DMS53 (cell line): ENCODE results near the gene LRRFIP1.
"Not testable (repeated sequence)": the region's sequence is repeated elsewhere in the genome, so short reads cannot be mapped to it uniquely, and the experiment has no call there.

Experiments used
- DNase-seq: peaks from one replicate; lab custom pipeline; 2025; lab: John Stamatoyannopoulos, UW

LRRFIP1 gene

DNA sequence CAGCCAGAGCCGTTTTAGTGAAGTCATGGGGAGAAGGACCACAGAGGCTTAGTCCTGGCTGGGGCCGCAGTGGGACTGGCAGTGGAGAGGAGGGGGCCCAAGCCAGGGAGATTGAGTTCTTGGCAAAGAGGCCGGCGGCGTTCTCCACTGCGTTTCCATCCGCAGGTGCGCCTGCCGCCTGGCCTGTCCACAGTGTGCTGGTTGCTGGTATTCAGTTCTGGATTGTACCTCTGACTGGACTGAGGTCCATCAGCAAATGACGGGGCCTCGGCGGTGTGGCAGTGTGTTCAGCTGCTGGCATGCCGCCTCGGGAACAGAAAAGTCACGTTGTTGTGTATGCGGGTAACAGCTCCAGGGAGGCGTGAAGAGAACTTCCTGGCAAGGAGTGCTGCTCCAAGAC lies 36.8 kb downstream of the LRRFIP1 start:
- no peak for DNase-seq

DNA sequence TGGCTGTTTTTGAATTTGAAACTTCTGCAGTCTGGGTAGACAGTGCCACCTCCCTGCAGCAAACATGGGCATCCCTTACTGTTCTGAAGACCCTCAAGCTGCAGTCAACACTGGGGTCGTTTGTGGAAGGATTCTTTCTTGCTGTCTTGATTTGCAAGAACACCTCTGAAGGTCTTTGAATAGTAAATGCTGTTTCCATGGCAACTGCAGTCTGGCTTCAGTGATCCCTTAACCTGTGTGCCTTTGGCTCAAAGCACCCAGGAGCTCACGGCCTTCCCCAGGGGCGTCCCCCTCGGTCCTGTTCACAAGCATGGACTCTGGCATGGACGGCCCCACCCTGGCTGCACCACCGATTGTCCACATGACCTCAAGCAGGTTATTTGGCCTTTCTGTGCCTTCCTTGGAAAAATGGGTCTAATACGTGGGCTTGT lies 38.3 kb downstream of the LRRFIP1 start:
- DNase-seq = peak; percentile 82

DNA sequence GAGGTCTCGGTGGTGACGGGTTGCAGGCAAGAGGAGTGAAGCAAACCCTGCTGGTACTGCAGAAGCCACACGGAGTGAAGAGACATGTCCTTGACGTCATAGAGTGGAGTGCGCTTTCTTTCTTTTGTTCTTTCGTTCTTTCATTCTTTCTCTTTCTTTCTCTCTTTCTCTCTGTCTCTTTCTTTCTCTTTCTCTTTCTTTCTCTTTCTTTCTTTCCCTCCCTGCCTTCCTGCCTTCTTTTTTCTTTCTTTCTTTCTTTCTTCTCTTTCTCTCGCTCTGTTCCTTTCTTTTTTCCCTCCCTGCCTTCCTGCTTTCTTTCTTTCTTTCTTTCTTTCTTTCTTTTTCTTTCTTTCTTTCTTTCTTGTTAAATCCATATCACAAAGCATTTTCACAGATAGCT lies 39.2 kb downstream of the LRRFIP1 start:
- DNase-seq = no peak

- not testable (repeated sequence) for DNase-seq
These were observed 39.7 kb downstream of the LRRFIP1 start for GRCh38 chr2:237667050-237667576.

GRCh38 chr2:237667893-237668292 lies 40.5 kb downstream of the LRRFIP1 start:
- DNase-seq = no peak

GRCh38 chr2:237668440-237668839 lies 41.1 kb downstream of the LRRFIP1 start:
- no peak for DNase-seq

DNA sequence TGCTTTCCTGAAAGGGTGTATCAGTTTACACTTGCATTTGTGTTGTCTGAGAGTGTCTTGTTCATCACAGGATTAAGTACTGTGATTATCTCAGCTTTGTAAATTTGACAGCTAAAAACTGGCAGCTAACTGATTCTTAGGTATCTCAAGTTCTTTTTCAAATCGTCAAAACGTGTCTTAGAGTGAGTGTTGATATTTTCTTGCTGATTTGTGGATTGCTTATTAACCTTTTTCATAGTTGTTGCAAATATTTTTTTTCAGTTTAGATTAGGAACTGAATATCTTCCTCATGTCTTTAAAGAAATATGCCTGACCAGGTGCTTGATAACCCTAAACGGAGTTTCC lies 41.9 kb downstream of the LRRFIP1 start:
- peak; percentile 86 for DNase-seq

DNA sequence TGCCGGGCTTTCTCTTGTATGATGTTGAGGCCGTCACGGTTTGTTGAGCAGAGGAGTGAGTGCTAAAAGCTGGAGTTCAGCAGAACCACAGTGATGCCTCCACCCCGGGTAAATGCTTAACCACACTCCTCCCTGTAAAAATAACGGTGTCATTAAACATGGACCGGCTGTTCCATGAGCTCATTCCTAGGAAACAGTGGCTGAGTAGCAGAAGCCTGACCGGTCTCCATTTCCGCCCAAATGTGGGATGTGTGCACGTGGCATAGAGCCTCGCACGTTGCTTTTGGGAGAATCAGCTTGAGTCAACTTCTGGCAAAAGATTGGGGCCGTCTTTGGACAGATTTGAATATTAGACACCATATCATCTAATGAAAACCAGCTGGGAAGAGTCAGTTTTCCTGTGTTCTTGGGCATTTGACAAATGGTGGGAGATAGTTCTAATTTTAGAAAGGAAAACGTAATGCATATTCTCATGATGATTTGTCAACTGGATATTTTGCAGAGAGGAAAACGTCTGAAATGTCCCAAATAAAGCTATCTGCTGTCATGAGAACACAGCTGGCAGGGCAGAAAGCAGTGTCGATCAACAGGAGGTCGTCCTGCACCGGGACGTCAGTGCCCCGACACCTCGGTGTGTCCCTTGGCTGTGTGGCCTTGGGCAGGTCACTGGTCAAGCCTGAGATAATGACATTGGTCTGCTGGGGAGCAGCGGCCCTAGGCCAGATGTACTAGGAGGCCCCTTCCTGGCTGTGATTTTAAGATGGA lies 42.4 kb downstream of the LRRFIP1 start:
- DNase-seq = peak; percentile 100

GRCh38 chr2:237670641-237671040 lies 43.3 kb downstream of the LRRFIP1 start:
- no peak for DNase-seq

DNA sequence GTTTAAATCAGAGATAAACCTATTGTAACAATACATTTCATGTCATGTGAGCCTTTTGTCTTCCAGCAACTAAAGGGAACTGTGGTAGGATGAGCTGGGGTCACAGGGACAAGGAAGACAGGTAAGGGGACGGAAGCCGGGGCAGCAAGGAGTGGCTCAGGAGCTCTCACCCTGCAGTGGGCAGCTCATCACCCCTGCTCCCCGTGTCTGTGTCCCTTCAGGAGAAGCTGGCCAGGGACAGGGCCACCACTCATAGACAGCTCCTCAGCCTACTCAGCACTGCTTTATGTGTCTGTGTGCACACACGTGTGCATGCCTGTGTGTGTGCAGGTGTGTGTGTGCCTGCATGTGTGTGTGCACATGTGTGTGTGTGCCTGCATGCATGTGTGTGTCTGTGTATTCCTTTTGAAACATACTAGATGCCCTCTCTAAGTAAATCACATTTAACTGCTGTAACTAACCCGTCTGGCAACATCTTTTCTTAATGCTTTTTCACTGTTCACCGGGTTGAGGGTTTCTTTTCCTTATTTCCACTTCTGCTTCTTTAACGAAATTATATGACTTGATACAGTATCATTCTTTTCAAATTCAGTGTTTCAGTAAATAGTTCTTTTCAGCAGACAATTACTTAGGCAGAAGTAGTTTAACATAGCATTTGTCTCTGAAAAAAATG lies 44.2 kb downstream of the LRRFIP1 start:
- no peak for DNase-seq

DNA sequence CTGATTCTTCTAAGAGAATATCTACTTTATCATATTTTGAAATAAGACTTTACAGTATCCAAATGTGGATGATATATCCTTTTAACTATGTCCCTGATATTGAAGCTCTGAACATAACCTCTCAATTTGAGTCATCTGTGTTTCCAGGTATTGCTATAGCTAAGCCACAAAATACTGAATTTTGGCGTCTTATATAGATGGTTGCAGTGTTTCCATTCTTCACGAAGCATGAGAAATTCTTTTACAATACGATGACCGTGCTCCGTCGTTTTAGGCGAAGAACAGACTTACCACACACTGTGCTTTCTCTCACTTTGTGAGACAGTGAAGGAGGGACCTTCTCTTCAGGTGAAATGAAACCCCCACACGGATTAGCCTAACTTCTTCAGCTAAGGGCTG lies 45.3 kb downstream of the LRRFIP1 start:
- DNase-seq = no peak

DNA sequence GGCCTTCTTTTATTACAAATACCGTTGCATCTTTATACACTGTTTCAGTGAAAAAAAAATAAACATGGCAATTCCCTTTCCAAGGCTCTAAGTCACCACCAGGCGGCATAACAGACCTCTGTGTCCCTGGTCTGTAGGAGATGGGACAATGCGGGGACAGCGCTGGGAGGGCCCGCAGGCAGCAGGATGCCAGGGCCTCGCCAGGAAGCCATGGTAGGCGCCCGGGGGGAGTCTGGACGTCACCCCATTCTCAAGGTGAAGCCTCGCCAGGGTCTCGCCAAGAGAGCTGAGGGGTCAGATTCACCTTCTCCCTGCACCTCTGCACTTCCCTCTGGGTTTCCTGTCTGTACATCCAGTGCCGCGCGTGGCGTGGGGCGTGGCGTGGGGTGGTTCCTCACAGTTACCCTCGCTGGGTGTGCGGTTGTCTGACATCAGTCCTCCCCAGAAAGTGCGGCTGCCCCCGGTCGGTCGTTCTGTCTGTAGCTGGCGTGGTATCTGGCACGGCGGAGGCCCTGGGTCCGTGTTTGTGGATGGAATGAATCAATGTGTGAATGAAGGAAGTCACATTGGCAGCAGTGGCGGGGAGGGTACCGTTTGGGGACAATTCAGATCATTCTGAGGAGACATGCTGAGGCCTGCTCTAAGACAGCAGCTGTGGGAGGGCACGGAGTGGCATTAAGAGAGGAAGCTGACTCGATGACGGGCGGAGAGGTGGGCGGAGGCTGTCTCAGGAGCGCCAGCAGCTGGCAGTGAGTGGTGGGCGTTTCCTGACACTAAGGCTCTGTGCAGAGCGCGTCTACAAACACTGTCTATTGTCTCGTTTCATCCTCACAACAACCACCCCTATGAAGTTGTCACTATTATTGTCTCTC lies 46.0 kb downstream of the LRRFIP1 start:
- DNase-seq = peak; percentile 98

GRCh38 chr2:237674731-237675276 lies 47.4 kb downstream of the LRRFIP1 start:
- peak; percentile 98 for DNase-seq

- peak; percentile 55 for DNase-seq
These were observed 47.9 kb downstream of the LRRFIP1 start for GRCh38 chr2:237675316-237675715.

GRCh38 chr2:237680702-237681478 lies 53.5 kb downstream of the LRRFIP1 start:
- DNase-seq = no peak

GRCh38 chr2:237682151-237682550 lies 54.8 kb downstream of the LRRFIP1 start:
- no peak for DNase-seq

GRCh38 chr2:237682856-237683670 lies 55.7 kb downstream of the LRRFIP1 start:
- DNase-seq = no peak

GRCh38 chr2:237685408-237685807 lies 58.0 kb downstream of the LRRFIP1 start:
- peak; percentile 75 for DNase-seq

GRCh38 chr2:237686659-237687136 lies 59.3 kb downstream of the LRRFIP1 start:
- peak; percentile 64 for DNase-seq

GRCh38 chr2:237688081-237688480 lies 60.7 kb downstream of the LRRFIP1 start:
- no peak for DNase-seq
